PC-3 (cell line): ENCODE data around the gene DDC.

Source experiments
- CTCF ChIP-seq: fragments of 300-600 bp; sonication (generic); conservative IDR thresholded peaks from 2 replicates; pipeline ENCODE4 v1.5.1; 2017; ENCODE audit warnings: antibody characterized with exemption, low read depth, mild to moderate bottlenecking, low read length
- EZH2 ChIP-seq: fragments of 300-600 bp; sonication (generic); IDR thresholded peaks from one replicate; pipeline ENCODE4 v1.6.1; 2017; ENCODE audit warnings: antibody characterized with exemption, mild to moderate bottlenecking, low read length; ENCODE audit not compliant: unreplicated experiment

- TF ChIP-seq CTCF (no peak), EZH2 (no peak)
These were observed 34.4 kb downstream of the DDC start for GRCh38 chr7:50530766-50531165.
